Uterus (tissue), 4 donors: ENCODE data around the gene ADIRF. TPM values are rescaled to one million over a fixed set of nuclear protein-coding genes. Genes with fewer than 3 reads are reported as not detected.
A peak's percentile ranks its signal among the peaks of the same experiment; 100 is the strongest.

Experiments
- DNase-seq, 2 donors: peaks; one replicate each; pipeline ENCODE4 v3.0.0-alpha.2; 2019 to 2020
- H3K27ac ChIP-seq, 2 donors: fragments of 200-600 bp; sonication (generic); 1 replicate in 1 of 2; 2 replicates in 1 of 2; pipeline ENCODE4 v1.5.1; 2016 to 2018
- H3K27me3 ChIP-seq, 2 donors: fragments of 200-600 bp; sonication (generic); one replicate each; pipeline ENCODE4 v1.5.1; 2018 to 2019; ENCODE audit warnings: control low read depth in 1 of 2
- H3K36me3 ChIP-seq, 2 donors: fragments of 200-600 bp; sonication (generic); one replicate each; pipeline ENCODE4 v1.5.1; 2019; ENCODE audit warnings: control low read depth in 1 of 2
- H3K4me1 ChIP-seq, 2 donors: fragments of 200-600 bp; sonication (generic); one replicate each; pipeline ENCODE4 v1.5.1; 2018 to 2019; ENCODE audit warnings: control low read depth in 1 of 2
- H3K4me3 ChIP-seq, 2 donors: fragments of 200-600 bp; sonication (generic); 1 replicate in 1 of 2; 2 replicates in 1 of 2; pipeline ENCODE4 v1.5.1; 2018 to 2019; ENCODE audit warnings: mild to moderate bottlenecking in 1 of 2
- H3K9me3 ChIP-seq, 2 donors: fragments of 200-600 bp; sonication (generic); one replicate each; pipeline ENCODE4 v1.5.1; 2019; ENCODE audit warnings: control low read depth in 1 of 2
- POLR2A ChIP-seq, 2 donors: fragments of 450-650 bp; IDR thresholded peaks; one replicate each; pipeline ENCODE4 v1.6.1; 2016; ENCODE audit warnings: antibody characterized with exemption in 2 of 2, mild to moderate bottlenecking in 1 of 2, moderate library complexity in 1 of 2
- intact Hi-C: fragments of 100-400 bp; cut with DNase I; formaldehyde crosslinking; loops from one replicate; pipeline ENCODE4 v1.15.1; 2023; ENCODE audit warnings: low total_unique reads
- total RNA-seq, 4 donors: library from RNA; depleted of rRNA in 3 of 4; stranded (reverse); fragments of >200 nt in 3 of 4; gene quantifications; one replicate each; pipeline versions ENCODE4 v1.1.0 to v1.2.4, GENCODE V29; 2014 to 2023
- TF ChIP-seq, protein P1 (sequence below), 4 experiments: fragments of 200-600 bp in 2 of 4; fragments of 450-650 bp in 2 of 4; sonication (generic) in 2 of 4; IDR thresholded peaks; one replicate each; pipeline ENCODE4 v1.5.1; 2016 to 2019; ENCODE audit warnings: antibody characterized with exemption in 4 of 4, mild to moderate bottlenecking in 2 of 4, moderate library complexity in 1 of 4
- donor health status: DM: yes; HTN: yes; CAD: no.

ADIRF gene
- total RNA-seq, 4 donors from 2014 or later, result 8.5 to 368 (median 275) TPM

DNA sequence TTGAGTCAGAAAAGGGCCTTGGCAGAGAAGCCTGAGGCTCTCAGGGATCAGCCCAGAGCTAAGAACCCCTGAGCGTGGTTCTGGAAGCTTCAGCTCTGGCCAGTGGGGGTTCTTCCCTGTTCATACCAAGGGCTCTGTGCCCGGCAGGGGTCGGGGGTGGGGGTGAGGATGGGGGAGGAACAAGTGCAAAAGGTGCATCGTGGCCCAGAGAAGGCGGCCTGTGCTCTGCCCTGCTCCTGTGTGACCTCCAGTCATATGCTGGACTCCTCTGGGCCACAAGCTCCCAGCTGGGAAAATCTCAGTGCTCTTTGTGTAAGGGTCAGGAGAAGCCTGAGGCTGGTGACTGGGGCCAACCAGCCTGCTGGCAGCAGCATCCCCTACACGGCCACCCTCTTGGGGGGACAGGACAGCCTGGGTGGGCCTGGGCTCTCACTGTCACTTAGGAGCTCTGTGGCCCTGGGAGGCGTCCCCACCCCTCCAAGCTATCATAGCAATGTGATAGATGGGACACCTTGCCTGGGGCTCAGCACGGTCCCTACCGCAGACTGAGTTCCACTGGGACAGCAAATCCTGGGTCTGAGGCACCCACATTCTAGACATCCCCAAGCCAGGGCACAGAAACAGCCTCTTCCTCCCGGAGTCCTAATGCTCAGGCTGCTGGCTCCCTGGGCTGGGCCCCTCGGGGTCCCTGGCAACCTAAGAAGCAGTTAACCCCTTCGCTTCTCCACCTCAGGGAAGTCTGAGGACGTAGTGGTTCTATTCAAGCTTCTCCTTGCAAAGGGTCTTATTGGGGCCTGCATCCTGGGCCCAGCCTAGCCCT, 13.4 kb upstream of the ADIRF start:
- H3K27me3 ChIP-seq, result no peaks in the 10 kb centered on the region
- H3K36me3 ChIP-seq, result no peaks in the 10 kb centered on the region
- no peak for DNase-seq
- H3K4me1 ChIP-seq, result peaks cover 4 to 10% of the 10 kb centered on the region in 2 donors
- no peaks in the 10 kb centered on the region for H3K9me3 ChIP-seq
- peak overlapping the region; percentile 76 to 82 for H3K27ac ChIP-seq
- H3K4me3 ChIP-seq, result peak overlapping the region in 1 of 2 donors; percentile 26
- TF ChIP-seq, protein P1, sequence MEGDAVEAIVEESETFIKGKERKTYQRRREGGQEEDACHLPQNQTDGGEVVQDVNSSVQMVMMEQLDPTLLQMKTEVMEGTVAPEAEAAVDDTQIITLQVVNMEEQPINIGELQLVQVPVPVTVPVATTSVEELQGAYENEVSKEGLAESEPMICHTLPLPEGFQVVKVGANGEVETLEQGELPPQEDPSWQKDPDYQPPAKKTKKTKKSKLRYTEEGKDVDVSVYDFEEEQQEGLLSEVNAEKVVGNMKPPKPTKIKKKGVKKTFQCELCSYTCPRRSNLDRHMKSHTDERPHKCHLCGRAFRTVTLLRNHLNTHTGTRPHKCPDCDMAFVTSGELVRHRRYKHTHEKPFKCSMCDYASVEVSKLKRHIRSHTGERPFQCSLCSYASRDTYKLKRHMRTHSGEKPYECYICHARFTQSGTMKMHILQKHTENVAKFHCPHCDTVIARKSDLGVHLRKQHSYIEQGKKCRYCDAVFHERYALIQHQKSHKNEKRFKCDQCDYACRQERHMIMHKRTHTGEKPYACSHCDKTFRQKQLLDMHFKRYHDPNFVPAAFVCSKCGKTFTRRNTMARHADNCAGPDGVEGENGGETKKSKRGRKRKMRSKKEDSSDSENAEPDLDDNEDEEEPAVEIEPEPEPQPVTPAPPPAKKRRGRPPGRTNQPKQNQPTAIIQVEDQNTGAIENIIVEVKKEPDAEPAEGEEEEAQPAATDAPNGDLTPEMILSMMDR (IDR thresholded peaks at IDR 0.05), result no peak
- no peak for TF ChIP-seq POLR2A (IDR thresholded peaks at IDR 0.05)
- intact Hi-C loops, result no loop called here

DNA sequence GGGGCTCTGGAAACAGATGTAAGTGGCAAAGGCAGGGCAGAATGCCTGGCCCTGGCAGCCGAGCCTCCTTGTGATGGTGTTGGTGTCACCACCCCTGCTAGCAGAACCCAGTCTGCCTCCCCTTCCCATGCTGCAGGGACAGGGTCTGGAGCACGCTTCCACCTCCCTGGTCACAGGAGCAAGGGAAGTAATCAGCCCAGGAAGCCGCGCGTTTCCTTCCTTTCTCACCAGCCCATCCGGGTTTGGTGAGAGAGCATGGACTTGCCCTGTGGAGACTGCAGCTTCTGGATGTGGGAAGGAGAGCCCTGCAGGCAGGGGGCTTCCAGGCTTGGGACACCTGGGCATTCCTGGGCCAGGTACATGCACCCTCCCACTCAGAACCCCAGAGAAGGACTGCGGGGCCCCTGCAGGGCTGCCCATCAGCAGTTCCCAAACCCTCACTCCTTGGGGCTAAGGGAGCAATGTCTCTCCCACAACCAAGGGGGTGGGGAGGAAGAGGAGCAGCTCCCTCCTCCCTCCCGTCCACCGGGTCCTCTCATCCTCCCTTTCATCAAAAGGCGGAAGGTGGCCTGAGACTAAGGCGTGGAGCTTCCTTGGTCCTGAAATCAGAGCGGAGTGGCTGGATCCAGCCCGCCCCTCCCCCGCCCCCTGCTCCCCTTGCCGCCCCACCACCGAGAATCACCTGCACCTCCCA, 12.6 kb upstream of the ADIRF start:
- peak in 1 of 2 donors; percentile 23 for DNase-seq
- no peaks in the 10 kb centered on the region for H3K27me3 ChIP-seq
- H3K9me3 ChIP-seq, result no peaks in the 10 kb centered on the region
- TF ChIP-seq, protein P1 (IDR thresholded peaks at IDR 0.05), result no peak
- TF ChIP-seq POLR2A (IDR thresholded peaks at IDR 0.05), result no peak
- H3K4me3 ChIP-seq, result peak overlapping the region; percentile 10 to 26
- no peaks in the 10 kb centered on the region for H3K36me3 ChIP-seq
- peak overlapping the region; percentile 76 to 82 for H3K27ac ChIP-seq
- intact Hi-C loops, result no loop called here
- peaks cover 4 to 10% of the 10 kb centered on the region in 2 donors for H3K4me1 ChIP-seq

DNA sequence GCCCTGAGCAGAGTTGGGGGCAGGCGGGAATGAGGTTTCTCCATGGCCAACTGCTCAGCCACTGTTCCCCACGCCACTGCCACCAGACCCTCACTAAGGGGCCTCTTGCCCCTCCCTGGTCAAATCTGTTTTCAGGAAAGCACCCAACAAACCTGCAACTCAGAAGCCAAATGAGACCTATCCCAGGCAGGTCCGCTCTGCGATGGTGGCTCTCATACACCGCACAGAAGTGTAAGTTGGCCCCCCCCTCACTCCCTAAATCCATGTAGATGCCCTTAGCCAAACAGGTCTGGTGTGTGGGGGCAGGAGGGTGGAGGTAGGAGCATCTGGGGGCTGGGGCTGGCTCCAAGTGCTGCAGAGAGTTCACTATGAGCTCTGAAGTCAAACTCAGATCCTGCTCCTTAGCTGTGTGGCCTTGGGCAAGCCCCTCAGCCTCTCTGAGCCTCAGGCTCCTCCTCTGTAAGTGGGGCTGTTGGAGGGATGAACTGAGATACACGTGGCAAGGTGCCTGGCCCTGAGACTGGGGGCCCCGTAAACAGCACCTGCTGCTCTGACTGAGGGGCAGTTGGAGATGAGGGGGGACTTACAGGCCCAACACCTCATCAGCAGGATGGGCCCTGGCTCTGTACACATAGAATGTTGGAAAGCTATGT, 12.0 kb upstream of the ADIRF start:
- TF ChIP-seq, protein P1 (IDR thresholded peaks at IDR 0.05), result no peak
- no peak for TF ChIP-seq POLR2A (IDR thresholded peaks at IDR 0.05)
- H3K27ac ChIP-seq, result peak overlapping the region; percentile 76 to 82
- no peaks in the 10 kb centered on the region for H3K36me3 ChIP-seq
- H3K9me3 ChIP-seq, result no peaks in the 10 kb centered on the region
- no peaks in the 10 kb centered on the region for H3K27me3 ChIP-seq
- H3K4me1 ChIP-seq, result peaks cover 4 to 10% of the 10 kb centered on the region in 2 donors
- H3K4me3 ChIP-seq, result peak overlapping the region; percentile 10 to 26
- DNase-seq, result no peak
- intact Hi-C loops, result no loop called here

DNA sequence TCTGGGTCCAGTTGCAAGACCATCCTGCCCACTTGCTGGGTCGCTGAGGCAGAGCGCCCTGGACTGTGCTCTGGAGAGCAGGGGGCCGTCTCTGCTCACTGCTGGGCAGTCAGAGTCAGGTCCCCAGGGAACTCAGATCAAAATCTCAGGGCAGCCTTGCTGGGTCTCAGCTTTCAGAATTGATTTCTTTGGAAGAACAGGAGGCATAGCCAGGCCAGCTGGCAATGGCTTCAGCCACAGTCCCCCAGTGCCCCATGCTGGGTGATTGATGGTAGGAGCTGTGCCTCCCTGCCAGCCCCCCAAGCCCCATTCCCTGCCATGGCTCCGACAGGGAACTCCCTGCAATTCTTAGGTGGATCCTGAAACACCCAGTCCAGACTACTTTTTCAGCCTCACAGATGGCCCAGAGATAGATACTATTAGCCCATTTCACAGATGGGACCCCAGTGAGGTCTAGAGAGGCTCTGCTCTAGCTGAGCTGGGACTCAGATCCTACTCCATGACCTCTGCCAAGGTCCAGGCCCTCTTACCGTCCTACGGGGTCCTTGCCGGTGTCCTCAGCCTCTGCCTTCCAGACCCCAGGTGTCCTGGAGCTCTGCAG, 11.3 kb upstream of the ADIRF start:
- peak overlapping the region in 1 of 2 donors; percentile 26 for H3K4me3 ChIP-seq
- intact Hi-C loops, result no loop called here
- H3K9me3 ChIP-seq, result no peaks in the 10 kb centered on the region
- H3K27me3 ChIP-seq, result no peaks in the 10 kb centered on the region
- DNase-seq, result no peak
- peak overlapping the region; percentile 76 to 82 for H3K27ac ChIP-seq
- no peak for TF ChIP-seq POLR2A (IDR thresholded peaks at IDR 0.05)
- TF ChIP-seq, protein P1 (IDR thresholded peaks at IDR 0.05), result no peak
- no peaks in the 10 kb centered on the region for H3K36me3 ChIP-seq
- peaks cover 4 to 10% of the 10 kb centered on the region in 2 donors for H3K4me1 ChIP-seq
